Peyer's patch (tissue), 4 donors: ENCODE measurements around the gene PAX2. TPM values are rescaled to one million over a fixed set of nuclear protein-coding genes. Genes with fewer than 3 reads are reported as not detected.

Experiments
- DNase-seq, 3 donors: peaks; one replicate each; pipeline ENCODE4 v3.0.0-alpha.2; 2017 to 2019
- H3K27ac ChIP-seq, 4 donors: fragments of 200-600 bp; sonication (generic); one replicate each; pipeline ENCODE4 v1.5.1; 2016 to 2019
- H3K27me3 ChIP-seq, 2 donors: fragments of 200-600 bp; sonication (generic); one replicate each; pipeline ENCODE4 v1.5.1; 2019
- H3K36me3 ChIP-seq, 3 donors: fragments of 200-600 bp; sonication (generic); one replicate each; pipeline ENCODE4 v1.5.1; 2016 to 2019
- H3K4me1 ChIP-seq, 4 donors: fragments of 200-600 bp; sonication (generic); one replicate each; pipeline ENCODE4 v1.5.1; 2016 to 2019
- H3K4me3 ChIP-seq, 4 donors: fragments of 200-600 bp; sonication (generic); 1 replicate in 3 of 4; 2 replicates in 1 of 4; pipeline ENCODE4 v1.5.1; 2016 to 2019; ENCODE audit warnings: mild to moderate bottlenecking in 1 of 4
- H3K9me3 ChIP-seq, 4 donors: fragments of 200-600 bp; sonication (generic); one replicate each; pipeline ENCODE4 v1.5.1; 2016 to 2019; ENCODE audit warnings: mild to moderate bottlenecking in 1 of 4
- CTCF ChIP-seq, 6 experiments: fragments of 450-650 bp in 4 of 6; fragments of 200-600 bp in 2 of 6; sonication (generic) in 1 of 6; IDR thresholded peaks; one replicate each; pipeline ENCODE4 v1.5.1; 2017 to 2019; ENCODE audit warnings: antibody characterized with exemption in 6 of 6, mild to moderate bottlenecking in 3 of 6, moderate library complexity in 1 of 6
- POLR2A ChIP-seq, 2 donors: fragments of 450-650 bp; IDR thresholded peaks; one replicate each; pipeline ENCODE4 v1.5.1; 2017; ENCODE audit warnings: antibody characterized with exemption in 2 of 2, mild to moderate bottlenecking in 2 of 2, moderate library complexity in 2 of 2
- total RNA-seq, 4 donors: library from RNA; depleted of rRNA; stranded (reverse); fragments of >200 nt; gene quantifications; one replicate each; pipeline ENCODE4 v1.1.0, GENCODE V29; 2016

PAX2 gene
- total RNA-seq, 4 donors from 2014 or later, result not detected

GRCh38 chr10:100747456-100748230 lies 2.3 kb downstream of the PAX2 start:
- TF ChIP-seq POLR2A (IDR thresholded peaks at IDR 0.05), result no peak
- H3K36me3 ChIP-seq, result no peaks in the 10 kb centered on the region
- no peaks in the 10 kb centered on the region for H3K9me3 ChIP-seq
- H3K4me1 ChIP-seq, result peaks cover 0 to 42% (median 5%) of the 10 kb centered on the region in 4 donors
- peaks cover 0 to 70% of the 10 kb centered on the region in 2 donors for H3K27me3 ChIP-seq
- no peak for DNase-seq
- no peak overlapping the region for H3K27ac ChIP-seq
- H3K4me3 ChIP-seq, result peak overlapping the region in 1 of 4 donors; percentile 26

- no peaks in the 10 kb centered on the region for H3K9me3 ChIP-seq
- peak in 1 of 3 donors; percentile 48 for DNase-seq
Measured at GRCh38 chr10:100748231-100749058, 3.1 kb downstream of the PAX2 start.

GRCh38 chr10:100749059-100749308 lies 3.6 kb downstream of the PAX2 start:
- TF ChIP-seq CTCF (IDR thresholded peaks at IDR 0.05) (no peak), POLR2A (IDR thresholded peaks at IDR 0.05) (no peak)
- H3K27ac ChIP-seq, result no peak overlapping the region

More at GRCh38 chr10:100748231-100749058, 3.1 kb downstream of the PAX2 start:
- TF ChIP-seq CTCF (IDR thresholded peaks at IDR 0.05), result no peak
- no peak for TF ChIP-seq POLR2A (IDR thresholded peaks at IDR 0.05)
- H3K27me3 ChIP-seq, result peaks cover 0 to 63% of the 10 kb centered on the region in 2 donors
- H3K4me1 ChIP-seq, result peaks cover 0 to 42% (median 5%) of the 10 kb centered on the region in 4 donors
- no peaks in the 10 kb centered on the region for H3K36me3 ChIP-seq
- H3K4me3 ChIP-seq, result no peak overlapping the region
- H3K27ac ChIP-seq, result no peak overlapping the region

GRCh38 chr10:100749309-100750217 lies 4.2 kb downstream of the PAX2 start:
- Histone ChIP-seq H3K4me1 (peaks cover 0 to 32% (median 5%) of the 10 kb centered on the region in 4 donors), H3K27me3 (peaks cover 0 to 52% of the 10 kb centered on the region in 2 donors), H3K36me3 (no peaks in the 10 kb centered on the region), H3K9me3 (no peaks in the 10 kb centered on the region), H3K27ac (no peak overlapping the region), H3K4me3 (no peak overlapping the region)
- no peak for DNase-seq
- no peak for TF ChIP-seq CTCF (IDR thresholded peaks at IDR 0.05)
- TF ChIP-seq POLR2A (IDR thresholded peaks at IDR 0.05), result no peak

More at GRCh38 chr10:100749059-100749308, 3.6 kb downstream of the PAX2 start:
- Histone ChIP-seq H3K27me3 (peaks cover 0 to 58% of the 10 kb centered on the region in 2 donors), H3K9me3 (no peaks in the 10 kb centered on the region), H3K4me1 (peaks cover 0 to 38% (median 5%) of the 10 kb centered on the region in 4 donors), H3K4me3 (no peak overlapping the region), H3K36me3 (no peaks in the 10 kb centered on the region)
- DNase-seq, result no peak

- Histone ChIP-seq H3K4me1 (peaks cover 0 to 22% (median 4%) of the 10 kb centered on the region in 4 donors), H3K36me3 (no peaks in the 10 kb centered on the region), H3K9me3 (no peaks in the 10 kb centered on the region), H3K4me3 (no peak overlapping the region), H3K27ac (no peak overlapping the region), H3K27me3 (peaks cover 0 to 42% of the 10 kb centered on the region in 2 donors)
- no peak for TF ChIP-seq CTCF (IDR thresholded peaks at IDR 0.05)
- TF ChIP-seq POLR2A (IDR thresholded peaks at IDR 0.05), result no peak
- DNase-seq, result no peak
Measured at GRCh38 chr10:100750291-100751210, 5.2 kb downstream of the PAX2 start.
